K562 (cell line): ENCODE results near the gene KRT72. TPM values are rescaled to one million over a fixed set of nuclear protein-coding genes. Genes with fewer than 3 reads are reported as not detected.
A peak's percentile ranks its signal among the peaks of the same experiment; 100 is the strongest.

Experiments used
- ATAC-seq: fragments of 200-7000 bp; cut with Tn5 transposase; 3 replicates; pipeline ENCODE4 v1.9.1; 2020; ENCODE audit warnings: moderate library complexity
- BruUV-seq: library from RNA; stranded (reverse); fragments of 400-500 nt; replicated peaks from 2 replicates; lab custom pipeline; 2021; lab: Mats Ljungman, UMichigan
- CTCF ChIA-PET: fragments of 300-600 bp; formaldehyde crosslinking; extraction: SDS; loops from one replicate; lab custom pipeline; 2021; ENCODE audit warnings: low intra/inter-chr PET ratio; lab: Yijun Ruan, JAX
- POLR2A ChIA-PET: fragments of 300-600, 350-650 bp; sonication (Branson Sonifier 250); formaldehyde crosslinking; extraction: SDS; loops from one replicate; lab custom pipeline; 2021; ENCODE audit warnings: antibody characterized with exemption, inconsistent platforms; lab: Yijun Ruan, JAX
- DNase-seq, 4 experiments: peaks; one replicate each; pipeline versions ENCODE4 v3.0.0 to v3.0.0-alpha.2; 2011 to 2018; ENCODE audit warnings: low spot score in 3 of 4, mixed read lengths in 3 of 4; ENCODE audit errors: extremely low read depth in 1 of 4
- FAIRE-seq: peaks from 2 replicates; lab custom pipeline; 2011; peaks lifted over from hg19 to GRCh38; lab: Jason Lieb, UNC
- H2AFZ ChIP-seq: 2 replicates; pipeline ENCODE4 v1.6.0; 2011; ENCODE audit warnings: low read depth, low read length, control low read depth, inconsistent platforms
- H3K27ac ChIP-seq: fragments of 200-600 bp; 3 replicates; pipeline ENCODE4 v1.8.0; 2011; ENCODE audit warnings: low read depth, mild to moderate bottlenecking, control low read depth, inconsistent platforms, low read length, moderate library complexity, mixed read lengths; ENCODE audit errors: extremely low read depth
- H3K27me3 ChIP-seq, 2 experiments: fragments of 300-600 bp in 1 of 2; 2 replicates in 1 of 2; 3 replicates in 1 of 2; pipeline versions ENCODE4 v1.6.0 to v1.8.0; 2011; ENCODE audit warnings: inconsistent platforms in 2 of 2, low read length in 2 of 2, mild to moderate bottlenecking in 1 of 2, mixed read lengths in 1 of 2, moderate library complexity in 1 of 2; ENCODE audit not compliant: control insufficient read depth in 2 of 2, insufficient read depth in 2 of 2
- H3K36me3 ChIP-seq: fragments of 300-600 bp; 3 replicates; pipeline ENCODE4 v1.8.0; 2011; ENCODE audit warnings: mild to moderate bottlenecking, low read length, inconsistent platforms; ENCODE audit not compliant: control insufficient read depth, insufficient read depth
- H3K4me1 ChIP-seq, 2 experiments: fragments of 200-600 bp in 1 of 2; replicated peaks in 1 of 2; 2 replicates in 1 of 2; 3 replicates in 1 of 2; pipeline versions ENCODE4 v1.5.1 to v1.8.0; 2011; ENCODE audit warnings: inconsistent platforms in 2 of 2, low read length in 2 of 2, mild to moderate bottlenecking in 1 of 2, mixed read lengths in 1 of 2, moderate library complexity in 1 of 2; ENCODE audit not compliant: control insufficient read depth in 2 of 2, insufficient read depth in 2 of 2
- H3K4me2 ChIP-seq: 2 replicates; pipeline ENCODE4 v1.6.1; 2011; ENCODE audit warnings: low read length, control low read depth, inconsistent platforms, mixed read lengths; ENCODE audit not compliant: insufficient read depth
- H3K4me3 ChIP-seq: fragments of 200-600 bp; sonication (generic), shearing (Covaris generic); 2 replicates; pipeline ENCODE4 v1.5.1; 2016; ENCODE audit warnings: control low read depth, inconsistent platforms
- H3K79me2 ChIP-seq: fragments of 200-600 bp; 3 replicates; pipeline ENCODE4 v1.8.0; 2011; ENCODE audit warnings: low read length, inconsistent platforms; ENCODE audit not compliant: control insufficient read depth, insufficient read depth
- H3K9ac ChIP-seq, 2 experiments: 2 replicates each; pipeline versions ENCODE4 v1.6.0 to v1.6.1; 2011; ENCODE audit warnings: low read depth in 2 of 2, low read length in 2 of 2, control low read depth in 1 of 2, inconsistent platforms in 1 of 2, mild to moderate bottlenecking in 1 of 2, mixed read lengths in 1 of 2; ENCODE audit not compliant: insufficient read depth in 1 of 2
- H3K9me1 ChIP-seq: one replicate; pipeline ENCODE4 v1.6.0; 2011; ENCODE audit warnings: inconsistent platforms, mild to moderate bottlenecking, low read length, moderate library complexity; ENCODE audit not compliant: control insufficient read depth, insufficient read depth
- H3K9me3 ChIP-seq: replicated peaks from 2 replicates; pipeline ENCODE4 v1.5.1; 2011; ENCODE audit warnings: low read depth, low read length, inconsistent platforms; ENCODE audit not compliant: control insufficient read depth, insufficient read depth
- H4K20me1 ChIP-seq: replicated peaks from 2 replicates; pipeline ENCODE4 v1.6.1; 2011; ENCODE audit warnings: low read length, inconsistent platforms, mixed read lengths; ENCODE audit not compliant: control insufficient read depth, insufficient read depth
- ATF4 ChIP-seq: fragments of 450-650 bp; formaldehyde crosslinking; IDR thresholded peaks from 2 replicates; pipeline ENCODE4 v1.4.0; 2022; ENCODE audit warnings: mild to moderate bottlenecking, moderate library complexity
- CTCF ChIP-seq, 3 experiments: IDR thresholded peaks in 2 of 3; conservative IDR thresholded peaks in 1 of 3; 2 replicates each; pipeline ENCODE4 v1.5.1; 2011 to 2012; ENCODE audit warnings: low read length in 3 of 3, mild to moderate bottlenecking in 3 of 3, control low read depth in 2 of 3, improper control_type of control experiment in 1 of 3, inconsistent platforms in 1 of 3, low read depth in 1 of 3, mixed read lengths in 1 of 3, moderate library complexity in 1 of 3; ENCODE audit not compliant: insufficient read depth in 2 of 3
- E2F4 ChIP-seq: sonication (generic); formaldehyde crosslinking; IDR thresholded peaks from 2 replicates; pipeline ENCODE4 v1.8.0; 2022; ENCODE audit warnings: mild to moderate bottlenecking, low read depth, missing genetic modification reagents
- HNRNPH1 ChIP-seq: fragments of 200-400 bp; formaldehyde crosslinking; optimal IDR thresholded peaks from 2 replicates; pipeline ENCODE3; 2017; ENCODE audit warnings: low read depth, mild to moderate bottlenecking, low read length, moderate library complexity
- POU5F1 ChIP-seq: fragments of 150-350 bp; IDR thresholded peaks from 2 replicates; pipeline ENCODE4 v1.6.1; 2014; ENCODE audit warnings: borderline replicate concordance, low read length, low read depth, mild to moderate bottlenecking; ENCODE audit not compliant: partially characterized antibody
- RAD21 ChIP-seq, 2 experiments: fragments of 250-450 bp in 1 of 2; fragments of 450-650 bp in 1 of 2; sonication (Bioruptor Pico) in 1 of 2; formaldehyde crosslinking in 1 of 2; IDR thresholded peaks in 1 of 2; conservative IDR thresholded peaks in 1 of 2; 2 replicates each; pipeline versions ENCODE4 v1.4.0 to v1.8.0; 2020 to 2022; ENCODE audit warnings: mild to moderate bottlenecking in 2 of 2, moderate library complexity in 1 of 2
- U2AF2 ChIP-seq: fragments of 200-400 bp; formaldehyde crosslinking; optimal IDR thresholded peaks from 2 replicates; pipeline ENCODE3; 2017; ENCODE audit warnings: low read depth, mild to moderate bottlenecking, low read length
- WGBS: fragments of 100-300 bp; shearing (Covaris generic); methylation state at CpG from one replicate; pipeline ENCODE4 v1.1.6; 2016; ENCODE audit warnings: low coverage, mixed read lengths; ENCODE audit not compliant: insufficient coverage; ENCODE audit errors: missing lambda C conversion rate; 5-methylcytosine and 5-hydroxymethylcytosine counted together
- in situ Hi-C: fragments of 300-500 bp; cut with MboI; formaldehyde crosslinking; loops from 4 replicates; pipeline ENCODE4 v1.15.0; 2018; ENCODE audit warnings: inconsistent platforms, mixed read lengths
- intact Hi-C: fragments of 100-400 bp; cut with micrococcal nuclease; formaldehyde crosslinking; loops from 2 replicates; pipeline ENCODE4 v1.14.2; 2022
- polyA plus RNA-seq, 8 experiments: library from polyadenylated mRNA; depleted of rRNA in 4 of 8; stranded (reverse) in 5 of 8; unstranded in 3 of 8; fragments of >200 nt; fragmentation: Nextera tagmentation in 2 of 8; fragmentation: Illumina TruSeq in 1 of 8; extraction: Ambion mirVana in 2 of 8; extraction: Trizol in 1 of 8; gene quantifications; 2 replicates each; pipeline versions ENCODE4 v1.2.1 to v1.2.3, GENCODE V29; 2011 to 2014; ENCODE audit warnings: inconsistent platforms in 1 of 8, missing spikeins in 1 of 8
- total RNA-seq, 7 experiments: library from RNA; depleted of rRNA in 6 of 7; stranded (reverse); fragments of >200 nt in 6 of 7; fragmentation: Illumina TruSeq in 2 of 7; extraction: Trizol in 2 of 7; gene quantifications; 2 replicates each; pipeline versions ENCODE4 v1.2.1 to v1.2.3, GENCODE V29; 2011 to 2021; ENCODE audit warnings: low replicate concordance in 1 of 7

KRT72 gene
- total and polyA plus RNA-seq, 9 of the 15 experiments (the other 6 are each of a cell fraction or from before 2014, with no cell fraction given): not detected

- in situ Hi-C loops: loop anchor here (5.0 kb wide), 1 partner anchor 395 kb away; no protein-coding TSS in a partner anchor
- H3K4me1 ChIP-seq: peaks cover 0 to 6% of the 10 kb centered on the region in 2 experiments; a peak in 1 of 5 replicates
- intact Hi-C loops: loop anchor here (5.0 to 10.0 kb wide), 4 partner anchors 75 to 433 kb away; no protein-coding TSS in a partner anchor
- H4K20me1 ChIP-seq: peaks cover 4% of the 10 kb centered on the region; the same call in 1 of the 2 replicates
- no peaks in the 10 kb centered on the region for H3K79me2 ChIP-seq
- no peak overlapping the region for H3K27ac ChIP-seq
- H2AFZ ChIP-seq: no peak overlapping the region
- POLR2A ChIA-PET: interaction anchor here (0.6 to 1.3 kb wide), 4 partner anchors 12 to 205 kb away, joined by 3 to 6 read pairs (median 4); no protein-coding TSS in a partner anchor
- no peaks in the 10 kb centered on the region for H3K9me3 ChIP-seq
- no peaks in the 10 kb centered on the region for H3K9me1 ChIP-seq
- 8% methylated on average over 17 of the region's 17 CpGs for WGBS
- no peaks in the 10 kb centered on the region for H3K36me3 ChIP-seq
- DNase-seq (peak in 1 of 4 experiments; percentile 13), FAIRE-seq (no peak), ATAC-seq (no peak)
- TF ChIP-seq CTCF (IDR thresholded peaks at IDR 0.05 in 2 of 3, conservative IDR thresholded peaks at IDR 0.05 in 1 of 3; ENCODE audit: insufficient read depth in 2 of 3, low read depth in 1 of 3, low read length in 3 of 3) (peak in 2 of 3 experiments; percentile 29 to 31; a peak in 1 of 6 replicates), HNRNPH1 (no peak), RAD21 (CRISPR knock-in tag; conservative IDR thresholded peaks at IDR 0.05 in 1 of 2, IDR thresholded peaks at IDR 0.05 in 1 of 2) (peak in 1 of 2 experiments; percentile 28; a peak in 1 of 4 replicates), POU5F1 (no peak), U2AF2 (no peak), ATF4 (CRISPR knock-in tag) (no peak), E2F4 (CRISPR knock-in tag) (no peak)
- no peak overlapping the region for H3K9ac ChIP-seq
- BruUV-seq: no TSS peak
- H3K4me2 ChIP-seq: no peak overlapping the region
- CTCF ChIA-PET: interaction anchor here (1.3 kb wide), 1 partner anchor 293 kb away, joined by 6 read pairs; no protein-coding TSS in a partner anchor
- peaks cover 4 to 29% of the 10 kb centered on the region in 2 experiments; a peak in 4 of 5 replicates for H3K27me3 ChIP-seq
- no peak overlapping the region for H3K4me3 ChIP-seq
Measured at GRCh38 chr12:52587563-52587962, 13.7 kb downstream of the KRT72 start.
